GM18870 (cell line): ENCODE measurements around the gene SEMA5B.

ENCODE experiments used
- ATAC-seq: cut with Tn5 transposase; IDR thresholded peaks from one replicate; pipeline ENCODE4 v1.9.1; 2021; ENCODE audit warnings: moderate library complexity; ENCODE audit not compliant: unreplicated experiment

Gene SEMA5B

GRCh38 chr3:122998856-122999255, 28.7 kb downstream of the SEMA5B start:
- ATAC-seq: no peak

GRCh38 chr3:122998206-122998605, 29.4 kb downstream of the SEMA5B start:
- ATAC-seq: no peak

GRCh38 chr3:122996038-122996580, 31.5 kb downstream of the SEMA5B start:
- ATAC-seq: no peak

- ATAC-seq: no peak
Measured at GRCh38 chr3:122994954-122995353, 32.6 kb downstream of the SEMA5B start.

GRCh38 chr3:122993124-122993978, 34.2 kb downstream of the SEMA5B start:
- ATAC-seq: no peak

GRCh38 chr3:122992676-122993075, 34.9 kb downstream of the SEMA5B start:
- ATAC-seq: no peak

- no peak for ATAC-seq
Measured at GRCh38 chr3:122992133-122992532, 35.4 kb downstream of the SEMA5B start.

GRCh38 chr3:122991236-122991985, 36.2 kb downstream of the SEMA5B start:
- no peak for ATAC-seq

- ATAC-seq: no peak
Measured at GRCh38 chr3:122989856-122990575, 37.5 kb downstream of the SEMA5B start.

- ATAC-seq: no peak
Measured at GRCh38 chr3:122988508-122988907, 39.1 kb downstream of the SEMA5B start.

GRCh38 chr3:122987736-122988319, 39.7 kb downstream of the SEMA5B start:
- ATAC-seq: no peak

GRCh38 chr3:122987231-122987630, 40.3 kb downstream of the SEMA5B start:
- ATAC-seq: no peak

- ATAC-seq: no peak
Measured at GRCh38 chr3:122986693-122987179, 40.8 kb downstream of the SEMA5B start.

- no peak for ATAC-seq
Measured at GRCh38 chr3:122985539-122985938, 42.0 kb downstream of the SEMA5B start.

GRCh38 chr3:122984650-122985049, 42.9 kb downstream of the SEMA5B start:
- ATAC-seq: no peak

GRCh38 chr3:122984007-122984406, 43.6 kb downstream of the SEMA5B start:
- no peak for ATAC-seq

- no peak for ATAC-seq
Measured at GRCh38 chr3:122982216-122983185, 45.1 kb downstream of the SEMA5B start.

- no peak for ATAC-seq
Measured at GRCh38 chr3:122979211-122979610, 48.4 kb downstream of the SEMA5B start.

GRCh38 chr3:122978569-122978968, 49.0 kb downstream of the SEMA5B start:
- no peak for ATAC-seq
